ENCODE data around the gene LRRC28. TPM values are rescaled to one million over a fixed set of nuclear protein-coding genes. Genes with fewer than 3 reads are reported as not detected.

LRRC28 gene
- total RNA-seq (24.9 and 39.1 TPM in 2 replicates), polyA plus RNA-seq (44.3 and 45.5 TPM in 2 replicates)

DNA sequence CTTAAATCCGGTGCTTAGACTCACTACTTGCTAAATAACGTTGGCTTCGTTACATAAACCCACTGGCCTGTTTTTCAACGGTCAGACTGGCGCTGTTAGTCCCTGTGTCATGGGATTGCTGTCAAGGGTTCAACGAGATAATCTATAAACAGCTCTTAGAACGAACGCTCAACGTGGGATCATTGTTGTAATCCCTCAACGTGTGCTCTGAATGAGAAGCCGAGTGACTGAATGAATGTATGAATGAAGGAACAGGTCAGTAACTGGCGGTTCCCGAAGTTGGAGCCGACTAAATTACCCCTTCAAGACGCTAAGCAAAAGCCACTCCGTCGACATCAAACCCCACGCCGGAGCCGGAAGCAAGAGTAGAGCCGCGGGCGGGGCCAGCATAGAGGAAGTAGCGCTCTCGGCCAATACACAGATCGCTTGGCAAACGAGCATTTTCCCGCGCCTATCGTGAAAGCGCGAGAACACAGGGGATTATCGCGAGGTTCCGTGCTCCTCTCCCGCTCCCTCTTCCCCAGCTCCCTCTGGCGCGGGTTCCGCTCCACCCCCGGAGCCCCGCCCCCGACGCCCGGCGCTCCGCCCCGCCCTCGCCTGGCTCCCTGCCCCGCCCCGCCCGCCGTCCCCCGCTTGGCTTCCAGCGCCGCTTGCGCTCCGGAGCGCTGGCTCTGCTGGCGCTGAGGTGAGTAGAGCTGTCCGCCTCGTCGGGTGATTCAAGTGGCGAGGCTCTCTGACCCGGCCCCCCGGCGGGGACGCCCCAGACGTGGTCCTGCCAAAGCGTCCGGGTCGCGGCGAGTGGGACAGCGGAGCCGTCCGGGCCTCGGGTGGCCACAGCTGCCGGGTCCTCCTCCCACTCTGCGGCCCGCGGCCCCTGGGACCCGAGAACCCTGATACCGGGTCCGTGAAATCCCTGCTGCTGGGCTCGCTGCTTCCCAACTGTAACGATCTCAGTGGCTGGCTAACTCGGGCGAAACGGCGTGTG, at the start of gene LRRC28:
TSS of gene LRRC28 (plus strand) at position 625 of the 985 bp plus-strand sequence. CDS start 4,477 bp downstream, outside the sequence.
- Histone ChIP-seq H3K9me3 (ENCODE audit: low read depth) (no peaks in the 10 kb centered on the region), H3K36me3 (peaks cover 2% of the 10 kb centered on the region), H3K27ac (peak within 1 kb of the TSS; percentile 95), H3K27me3 (no peaks in the 10 kb centered on the region), H3K4me1 (ENCODE audit: low read depth) (peaks cover 14% of the 10 kb centered on the region), H3K4me3 (peak within 1 kb of the TSS; percentile 67)
- TF ChIP-seq, protein P1, sequence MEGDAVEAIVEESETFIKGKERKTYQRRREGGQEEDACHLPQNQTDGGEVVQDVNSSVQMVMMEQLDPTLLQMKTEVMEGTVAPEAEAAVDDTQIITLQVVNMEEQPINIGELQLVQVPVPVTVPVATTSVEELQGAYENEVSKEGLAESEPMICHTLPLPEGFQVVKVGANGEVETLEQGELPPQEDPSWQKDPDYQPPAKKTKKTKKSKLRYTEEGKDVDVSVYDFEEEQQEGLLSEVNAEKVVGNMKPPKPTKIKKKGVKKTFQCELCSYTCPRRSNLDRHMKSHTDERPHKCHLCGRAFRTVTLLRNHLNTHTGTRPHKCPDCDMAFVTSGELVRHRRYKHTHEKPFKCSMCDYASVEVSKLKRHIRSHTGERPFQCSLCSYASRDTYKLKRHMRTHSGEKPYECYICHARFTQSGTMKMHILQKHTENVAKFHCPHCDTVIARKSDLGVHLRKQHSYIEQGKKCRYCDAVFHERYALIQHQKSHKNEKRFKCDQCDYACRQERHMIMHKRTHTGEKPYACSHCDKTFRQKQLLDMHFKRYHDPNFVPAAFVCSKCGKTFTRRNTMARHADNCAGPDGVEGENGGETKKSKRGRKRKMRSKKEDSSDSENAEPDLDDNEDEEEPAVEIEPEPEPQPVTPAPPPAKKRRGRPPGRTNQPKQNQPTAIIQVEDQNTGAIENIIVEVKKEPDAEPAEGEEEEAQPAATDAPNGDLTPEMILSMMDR (IDR thresholded peaks at IDR 0.05; ENCODE audit: low read depth, low read length): no peak
- peak; percentile 99 to 100 for DNase-seq (ENCODE audit: low read depth in 1 of 2, low spot score in 1 of 2)

DNA sequence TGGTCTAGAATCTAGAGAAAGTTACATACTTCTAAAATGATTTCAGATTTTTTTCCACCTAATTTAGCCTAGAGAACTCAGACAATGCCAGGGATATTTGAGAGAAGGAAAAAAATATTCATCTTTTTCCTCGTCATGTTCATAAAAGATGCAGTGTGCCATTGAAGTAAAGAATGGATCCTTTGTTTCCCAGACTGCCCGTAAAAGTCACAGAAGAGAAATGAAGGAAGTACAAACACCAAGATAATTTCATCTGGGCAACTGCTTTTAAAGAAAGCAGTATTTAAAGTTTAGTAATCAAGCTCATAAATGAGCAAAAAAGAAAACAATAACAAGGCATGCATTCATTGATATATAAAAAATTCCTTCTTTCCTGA, 49.1 kb upstream of the LRRC28 start:
- no peak overlapping the region for H3K4me3 ChIP-seq
- H3K27ac ChIP-seq: no peak overlapping the region
- H3K9me3 ChIP-seq (ENCODE audit: low read depth): no peaks in the 10 kb centered on the region

DNA sequence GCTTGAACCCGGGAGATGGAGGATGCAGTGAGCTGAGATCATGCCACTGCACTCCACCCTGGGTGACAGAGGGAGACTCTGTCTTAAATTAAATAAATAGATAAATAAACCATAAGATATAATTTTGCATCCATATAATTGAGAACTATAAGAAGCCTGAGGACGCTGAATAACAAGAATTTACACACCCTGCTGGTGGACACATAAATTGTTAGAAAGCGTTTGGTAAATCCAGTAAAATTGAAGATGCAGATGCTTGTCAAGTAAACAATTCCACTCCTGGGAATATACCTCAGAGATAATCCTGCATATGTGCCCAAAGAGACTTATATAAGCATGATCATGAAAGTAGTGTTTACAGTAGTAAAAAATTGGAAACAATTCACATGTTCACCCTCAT, 43.6 kb upstream of the LRRC28 start:
- Histone ChIP-seq H3K36me3 (no peaks in the 10 kb centered on the region), H3K4me3 (no peak overlapping the region), H3K9me3 (ENCODE audit: low read depth) (no peaks in the 10 kb centered on the region), H3K27me3 (no peaks in the 10 kb centered on the region), H3K27ac (no peak overlapping the region), H3K4me1 (ENCODE audit: low read depth) (no peaks in the 10 kb centered on the region)
- TF ChIP-seq, protein P1 (IDR thresholded peaks at IDR 0.05; ENCODE audit: low read depth, low read length): no peak
- DNase-seq (ENCODE audit: low read depth in 1 of 2, low spot score in 1 of 2): no peak

More for the DNA sequence above, 49.1 kb upstream of the LRRC28 start:
- peaks cover 3% of the 10 kb centered on the region for H3K36me3 ChIP-seq
- no peaks in the 10 kb centered on the region for H3K4me1 ChIP-seq (ENCODE audit: low read depth)
- TF ChIP-seq, protein P1 (IDR thresholded peaks at IDR 0.05; ENCODE audit: low read depth, low read length): no peak
- no peak for DNase-seq (ENCODE audit: low read depth in 1 of 2, low spot score in 1 of 2)
- no peaks in the 10 kb centered on the region for H3K27me3 ChIP-seq

DNA sequence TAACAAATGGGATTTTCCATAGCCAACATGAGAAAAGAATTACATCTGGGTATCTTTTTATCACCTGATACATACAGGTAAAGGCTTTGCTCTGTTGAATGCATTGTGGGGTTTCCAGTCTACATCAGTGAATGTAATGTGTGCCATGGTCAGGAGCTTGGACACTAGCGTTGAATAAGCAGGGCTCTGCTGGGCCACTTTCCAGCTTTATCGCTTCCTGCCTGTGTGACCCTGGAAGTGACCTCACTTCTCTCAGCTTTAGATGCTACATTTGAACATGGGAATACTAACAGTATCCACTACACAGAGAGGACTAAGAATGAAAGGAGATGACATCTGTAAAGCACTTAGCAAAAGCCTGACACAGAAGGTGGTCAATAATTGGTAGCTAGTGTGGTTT, 42.0 kb upstream of the LRRC28 start:
- H3K27me3 ChIP-seq: no peaks in the 10 kb centered on the region
- no peak for DNase-seq (ENCODE audit: low read depth in 1 of 2, low spot score in 1 of 2)
- H3K4me3 ChIP-seq: no peak overlapping the region
- H3K27ac ChIP-seq: no peak overlapping the region
- no peaks in the 10 kb centered on the region for H3K36me3 ChIP-seq
- no peaks in the 10 kb centered on the region for H3K9me3 ChIP-seq (ENCODE audit: low read depth)
- H3K4me1 ChIP-seq (ENCODE audit: low read depth): no peaks in the 10 kb centered on the region
- TF ChIP-seq, protein P1 (IDR thresholded peaks at IDR 0.05; ENCODE audit: low read depth, low read length): no peak

DNA sequence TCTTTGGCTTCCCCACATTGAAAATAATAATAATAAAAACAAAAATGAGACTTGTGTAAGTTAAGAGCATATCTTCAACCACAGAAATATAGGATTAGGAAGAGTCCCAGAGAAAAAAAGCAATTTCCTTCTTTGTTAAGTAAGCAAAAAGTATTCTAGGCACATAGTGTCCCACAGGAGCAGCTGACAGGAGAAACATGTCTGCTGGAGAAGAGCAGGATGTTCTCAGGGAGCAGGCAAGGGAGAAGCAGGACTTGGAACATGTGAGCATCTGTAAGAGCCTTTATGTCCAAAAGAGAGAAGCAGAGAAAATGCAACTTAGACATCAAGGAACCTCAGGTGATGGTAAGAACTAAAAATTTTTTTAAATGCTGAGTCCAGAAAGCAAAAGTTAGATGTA, 40.9 kb upstream of the LRRC28 start:
- Histone ChIP-seq H3K27me3 (no peaks in the 10 kb centered on the region), H3K36me3 (peaks cover 4% of the 10 kb centered on the region)

More for the DNA sequence above, 40.9 kb upstream of the LRRC28 start:
- no peaks in the 10 kb centered on the region for H3K9me3 ChIP-seq (ENCODE audit: low read depth)
- no peak for DNase-seq (ENCODE audit: low read depth in 1 of 2, low spot score in 1 of 2)
- no peak overlapping the region for H3K4me3 ChIP-seq
- TF ChIP-seq, protein P1 (IDR thresholded peaks at IDR 0.05; ENCODE audit: low read depth, low read length): no peak
- H3K4me1 ChIP-seq (ENCODE audit: low read depth): no peaks in the 10 kb centered on the region
- H3K27ac ChIP-seq: no peak overlapping the region
